GM08714 (cell line): ENCODE results near the gene FAM25G.
"Not testable (repeated sequence)": the region's sequence is repeated elsewhere in the genome, so short reads cannot be mapped to it uniquely, and the experiment has no call there.

Source experiments
- H3K4me3 ChIP-seq: fragments of 200-500 bp; sonication (Bioruptor generic); 2 replicates; pipeline ENCODE4 v1.5.1; 2014; ENCODE audit warnings: mild to moderate bottlenecking, low read length, inconsistent platforms
- ZNF274 ChIP-seq: IDR thresholded peaks from 2 replicates; pipeline ENCODE4 v1.6.1; 2012; ENCODE audit warnings: mild to moderate bottlenecking, low read depth, low read length

Gene FAM25G

GRCh38 chr10:47465216-47465917 is 26.1 kb downstream of the FAM25G start:
- not testable (repeated sequence) for H3K4me3 ChIP-seq

GRCh38 chr10:47462577-47463358 is 28.7 kb downstream of the FAM25G start:
- H3K4me3 ChIP-seq, result not testable (repeated sequence)

- H3K4me3 ChIP-seq, result not testable (repeated sequence)
Observed at GRCh38 chr10:47461261-47461687, 30.2 kb downstream of the FAM25G start.

- H3K4me3 ChIP-seq, result no peak overlapping the region
- TF ChIP-seq ZNF274, result no peak
Observed at GRCh38 chr10:47458466-47459154, 32.9 kb downstream of the FAM25G start.

- no peak for TF ChIP-seq ZNF274
- no peak overlapping the region for H3K4me3 ChIP-seq
Observed at GRCh38 chr10:47457826-47458225, 33.7 kb downstream of the FAM25G start.

- no peak for TF ChIP-seq ZNF274
- H3K4me3 ChIP-seq, result no peak overlapping the region
Observed at GRCh38 chr10:47457528-47457820, 34.0 kb downstream of the FAM25G start.

- TF ChIP-seq ZNF274, result no peak
- H3K4me3 ChIP-seq, result no peak overlapping the region
Observed at GRCh38 chr10:47456794-47457527, 34.5 kb downstream of the FAM25G start.

GRCh38 chr10:47456079-47456785 is 35.3 kb downstream of the FAM25G start:
- H3K4me3 ChIP-seq, result no peak overlapping the region
- TF ChIP-seq ZNF274, result no peak

- H3K4me3 ChIP-seq, result not testable (repeated sequence)
Observed at GRCh38 chr10:47455350-47456078, 36.0 kb downstream of the FAM25G start.

GRCh38 chr10:47454780-47455058 is 36.8 kb downstream of the FAM25G start:
- TF ChIP-seq ZNF274, result no peak

GRCh38 chr10:47454008-47454779 is 37.3 kb downstream of the FAM25G start:
- TF ChIP-seq ZNF274, result no peak
- H3K4me3 ChIP-seq, result no peak overlapping the region

More at GRCh38 chr10:47454780-47455058, 36.8 kb downstream of the FAM25G start:
- no peak overlapping the region for H3K4me3 ChIP-seq

GRCh38 chr10:47453141-47454007 is 38.1 kb downstream of the FAM25G start:
- TF ChIP-seq ZNF274, result no peak
- no peak overlapping the region for H3K4me3 ChIP-seq
